ENCODE measurements around the gene UAP1. TPM values are rescaled to one million over a fixed set of nuclear protein-coding genes. Genes with fewer than 3 reads are reported as not detected.

UAP1 gene
- polyA plus RNA-seq, 1 of the 3 experiments (the other 2 are of a cell fraction), result 32.3 TPM

- Histone ChIP-seq H3K27me3 (ENCODE audit: insufficient read depth) (no peaks in the 10 kb centered on the region), H3K79me2 (ENCODE audit: insufficient read depth) (no peaks in the 10 kb centered on the region), H4K20me1 (ENCODE audit: insufficient read depth) (no peaks in the 10 kb centered on the region), H3K4me2 (no peak overlapping the region), H3K4me1 (ENCODE audit: control insufficient read depth in 1 of 2, insufficient read depth in 2 of 2, low read depth in 1 of 2, low read length in 1 of 2) (no peaks in the 10 kb centered on the region), H3K9me3 (no peaks in the 10 kb centered on the region), H3K36me3 (replicated peaks in 1 of 2; ENCODE audit: control insufficient read depth in 1 of 2, insufficient read depth in 2 of 2, low read length in 1 of 2) (no peaks in the 10 kb centered on the region), H3K9ac (no peak overlapping the region), H3K4me3 (ENCODE audit: low read depth in 2 of 2, low read length in 1 of 2) (no peak overlapping the region), H2AFZ (ENCODE audit: low read depth) (no peak overlapping the region), H3K27ac (ENCODE audit: low read depth in 2 of 2, low read length in 1 of 2) (no peak overlapping the region), H3K9me2 (no peaks in the 10 kb centered on the region), H3F3A (replicated peaks; ENCODE audit: insufficient read depth) (no peaks in the 10 kb centered on the region)
- CTCF ChIA-PET, result no interaction called here
- POLR2A ChIA-PET, result no interaction called here
- no peak for DNase-seq
- 84% methylated on average over 7 of the region's 7 CpGs for WGBS (ENCODE audit: low lambda C conversion rate)
- no peak for TF ChIP-seq YY1 (IDR thresholded peaks at IDR 0.05; ENCODE audit: low read depth)
- no peak for TF ChIP-seq POLR2AphosphoS5 (IDR thresholded peaks at IDR 0.05; ENCODE audit: low read depth, low read length)
- no peak for TF ChIP-seq MAX (IDR thresholded peaks at IDR 0.05; ENCODE audit: low read depth)
- TF ChIP-seq, protein P1, sequence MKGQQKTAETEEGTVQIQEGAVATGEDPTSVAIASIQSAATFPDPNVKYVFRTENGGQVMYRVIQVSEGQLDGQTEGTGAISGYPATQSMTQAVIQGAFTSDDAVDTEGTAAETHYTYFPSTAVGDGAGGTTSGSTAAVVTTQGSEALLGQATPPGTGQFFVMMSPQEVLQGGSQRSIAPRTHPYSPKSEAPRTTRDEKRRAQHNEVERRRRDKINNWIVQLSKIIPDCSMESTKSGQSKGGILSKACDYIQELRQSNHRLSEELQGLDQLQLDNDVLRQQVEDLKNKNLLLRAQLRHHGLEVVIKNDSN (IDR thresholded peaks at IDR 0.05; ENCODE audit: borderline replicate concordance, low read depth), result no peak
- no peak for TF ChIP-seq TCF12 (IDR thresholded peaks at IDR 0.05)
- TF ChIP-seq FOXJ3 (CRISPR knock-in tag; IDR thresholded peaks at IDR 0.05), result no peak
- TF ChIP-seq GATA2 (CRISPR knock-in tag; IDR thresholded peaks at IDR 0.05), result no peak
Observed at GRCh38 chr1:162551969-162552683, 9.4 kb upstream of the UAP1 start.

DNA sequence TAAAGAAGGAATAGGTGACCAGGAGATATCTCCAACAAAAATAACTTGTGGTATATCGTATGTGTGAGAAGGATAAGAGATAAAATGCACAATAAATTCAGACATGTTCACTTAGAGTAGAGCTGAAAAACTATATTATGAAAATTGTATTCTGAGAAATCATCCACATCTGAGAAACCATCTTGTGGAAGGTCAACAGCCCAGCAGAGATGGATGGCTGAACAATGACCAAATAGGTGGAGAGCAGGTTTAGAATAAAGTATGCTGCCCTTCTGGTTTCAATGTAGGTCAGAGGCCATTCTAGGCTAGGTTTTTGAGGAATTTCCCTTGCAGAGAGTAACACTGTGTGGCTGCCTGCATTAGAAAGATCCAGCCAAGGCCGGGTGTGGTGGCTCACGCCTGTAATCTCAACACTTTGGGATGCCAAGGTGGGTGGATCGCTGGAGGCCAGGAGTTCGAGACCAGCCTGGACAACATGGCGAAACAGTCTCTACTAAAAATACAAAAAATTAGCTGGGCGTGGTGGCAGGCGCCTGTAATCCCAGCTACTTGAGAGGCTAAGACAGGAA, 8.8 kb upstream of the UAP1 start:
- H3K4me3 ChIP-seq (ENCODE audit: low read depth in 2 of 2, low read length in 1 of 2), result no peak overlapping the region
- no peak overlapping the region for H3K27ac ChIP-seq (ENCODE audit: low read depth in 2 of 2, low read length in 1 of 2)
- H3K36me3 ChIP-seq (replicated peaks in 1 of 2; ENCODE audit: control insufficient read depth in 1 of 2, insufficient read depth in 2 of 2, low read length in 1 of 2), result no peaks in the 10 kb centered on the region
- no peak overlapping the region for H3K4me2 ChIP-seq
- no peaks in the 10 kb centered on the region for H3F3A ChIP-seq (replicated peaks; ENCODE audit: insufficient read depth)
- CTCF ChIA-PET, result no interaction called here
- no peak overlapping the region for H2AFZ ChIP-seq (ENCODE audit: low read depth)
- H3K27me3 ChIP-seq (ENCODE audit: insufficient read depth), result no peaks in the 10 kb centered on the region
- H3K9me3 ChIP-seq, result no peaks in the 10 kb centered on the region
- H3K9ac ChIP-seq, result no peak overlapping the region
- TF ChIP-seq CTCF (IDR thresholded peaks at IDR 0.05) (no peak), FOXJ3 (CRISPR knock-in tag; IDR thresholded peaks at IDR 0.05) (no peak), CHD2 (IDR thresholded peaks at IDR 0.05; ENCODE audit: low read length, partially characterized antibody) (no peak), TCF12 (IDR thresholded peaks at IDR 0.05) (no peak), FOXM1 (IDR thresholded peaks at IDR 0.05; ENCODE audit: low read depth) (no peak), RCOR1 (IDR thresholded peaks at IDR 0.05; ENCODE audit: low read length) (no peak), MEF2A (IDR thresholded peaks at IDR 0.05; ENCODE audit: borderline replicate concordance, low read depth) (no peak), SIN3A (IDR thresholded peaks at IDR 0.05; ENCODE audit: borderline replicate concordance, low read depth, low read length) (no peak)
- TF ChIP-seq, protein P2, sequence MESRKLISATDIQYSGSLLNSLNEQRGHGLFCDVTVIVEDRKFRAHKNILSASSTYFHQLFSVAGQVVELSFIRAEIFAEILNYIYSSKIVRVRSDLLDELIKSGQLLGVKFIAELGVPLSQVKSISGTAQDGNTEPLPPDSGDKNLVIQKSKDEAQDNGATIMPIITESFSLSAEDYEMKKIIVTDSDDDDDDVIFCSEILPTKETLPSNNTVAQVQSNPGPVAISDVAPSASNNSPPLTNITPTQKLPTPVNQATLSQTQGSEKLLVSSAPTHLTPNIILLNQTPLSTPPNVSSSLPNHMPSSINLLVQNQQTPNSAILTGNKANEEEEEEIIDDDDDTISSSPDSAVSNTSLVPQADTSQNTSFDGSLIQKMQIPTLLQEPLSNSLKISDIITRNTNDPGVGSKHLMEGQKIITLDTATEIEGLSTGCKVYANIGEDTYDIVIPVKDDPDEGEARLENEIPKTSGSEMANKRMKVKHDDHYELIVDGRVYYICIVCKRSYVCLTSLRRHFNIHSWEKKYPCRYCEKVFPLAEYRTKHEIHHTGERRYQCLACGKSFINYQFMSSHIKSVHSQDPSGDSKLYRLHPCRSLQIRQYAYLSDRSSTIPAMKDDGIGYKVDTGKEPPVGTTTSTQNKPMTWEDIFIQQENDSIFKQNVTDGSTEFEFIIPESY (IDR thresholded peaks at IDR 0.05; ENCODE audit: borderline replicate concordance, low read depth), result no peak
- no peak for DNase-seq
- no peaks in the 10 kb centered on the region for H3K79me2 ChIP-seq (ENCODE audit: insufficient read depth)
- no peaks in the 10 kb centered on the region for H3K4me1 ChIP-seq (ENCODE audit: control insufficient read depth in 1 of 2, insufficient read depth in 2 of 2, low read depth in 1 of 2, low read length in 1 of 2)
- no peaks in the 10 kb centered on the region for H3K9me2 ChIP-seq
- 95% methylated on average over 8 of the region's 8 CpGs for WGBS (ENCODE audit: low lambda C conversion rate)
- POLR2A ChIA-PET, result no interaction called here
- no peaks in the 10 kb centered on the region for H4K20me1 ChIP-seq (ENCODE audit: insufficient read depth)

All from SK-N-SH (cell line).